ENCODE data around the gene LHFPL6.

DNA sequence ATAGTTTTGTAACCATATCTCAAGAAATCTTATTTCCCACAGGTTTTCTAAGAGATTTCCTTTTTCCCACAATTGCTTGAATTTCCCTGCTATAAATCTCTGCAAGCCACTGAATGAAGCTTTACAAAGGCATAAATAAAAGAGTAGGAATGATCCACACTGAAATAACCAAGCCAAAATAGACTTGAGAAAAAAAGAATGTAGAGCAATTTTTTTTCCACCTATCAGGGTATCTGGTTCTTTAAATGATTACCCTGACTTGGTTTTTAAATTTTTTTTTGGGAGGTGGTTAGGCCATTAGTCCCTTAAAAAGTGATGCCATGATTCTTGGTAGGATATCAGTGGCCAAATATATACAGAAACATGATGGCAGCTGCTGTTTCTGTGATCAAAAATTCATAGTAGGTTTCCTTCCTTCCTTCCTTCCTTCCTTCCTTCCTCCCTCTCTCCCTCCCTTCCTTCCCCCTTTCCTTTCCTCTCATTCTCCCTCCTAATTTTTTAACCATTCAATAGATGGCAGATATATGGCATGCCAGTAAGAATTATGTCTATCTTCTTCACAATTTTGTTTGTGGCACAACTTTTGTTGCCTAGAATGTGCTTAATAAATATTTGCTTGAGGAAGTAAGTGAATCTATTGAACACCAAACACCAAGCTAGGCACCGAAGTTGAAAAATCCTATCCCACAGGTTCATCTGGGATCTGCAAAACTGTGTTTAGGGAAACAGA, 233.7 kb downstream of the LHFPL6 start:
- TF ChIP-seq, protein P1, sequence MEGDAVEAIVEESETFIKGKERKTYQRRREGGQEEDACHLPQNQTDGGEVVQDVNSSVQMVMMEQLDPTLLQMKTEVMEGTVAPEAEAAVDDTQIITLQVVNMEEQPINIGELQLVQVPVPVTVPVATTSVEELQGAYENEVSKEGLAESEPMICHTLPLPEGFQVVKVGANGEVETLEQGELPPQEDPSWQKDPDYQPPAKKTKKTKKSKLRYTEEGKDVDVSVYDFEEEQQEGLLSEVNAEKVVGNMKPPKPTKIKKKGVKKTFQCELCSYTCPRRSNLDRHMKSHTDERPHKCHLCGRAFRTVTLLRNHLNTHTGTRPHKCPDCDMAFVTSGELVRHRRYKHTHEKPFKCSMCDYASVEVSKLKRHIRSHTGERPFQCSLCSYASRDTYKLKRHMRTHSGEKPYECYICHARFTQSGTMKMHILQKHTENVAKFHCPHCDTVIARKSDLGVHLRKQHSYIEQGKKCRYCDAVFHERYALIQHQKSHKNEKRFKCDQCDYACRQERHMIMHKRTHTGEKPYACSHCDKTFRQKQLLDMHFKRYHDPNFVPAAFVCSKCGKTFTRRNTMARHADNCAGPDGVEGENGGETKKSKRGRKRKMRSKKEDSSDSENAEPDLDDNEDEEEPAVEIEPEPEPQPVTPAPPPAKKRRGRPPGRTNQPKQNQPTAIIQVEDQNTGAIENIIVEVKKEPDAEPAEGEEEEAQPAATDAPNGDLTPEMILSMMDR (IDR thresholded peaks at IDR 0.05; ENCODE audit: low read length): no peak
- TF ChIP-seq EZH2 (optimal IDR thresholded peaks at IDR 0.05; ENCODE audit: low read depth, low read length): no peak
- TF ChIP-seq EZH2phosphoT487 (IDR thresholded peaks at IDR 0.05; ENCODE audit: low read length): no peak

All from MM.1S (cell line).